HEK293 (cell line): ENCODE measurements around the gene ZBP1.

Experiments used
- CTCF ChIA-PET: fragments of 350-600 bp; formaldehyde crosslinking; extraction: SDS; loops from one replicate; lab custom pipeline; 2021; ENCODE audit warnings: antibody characterized with exemption; lab: Yijun Ruan, JAX
- POLR2A ChIA-PET: fragments of 300-600 bp; formaldehyde crosslinking; extraction: SDS; loops from one replicate; lab custom pipeline; 2020; ENCODE audit warnings: antibody characterized with exemption, inconsistent platforms; lab: Yijun Ruan, JAX
- H3K27ac ChIP-seq: fragments of 200-500 bp; sonication (Bioruptor generic); 2 replicates; pipeline ENCODE4 v1.5.1; 2014; ENCODE audit warnings: low read depth, low read length, control low read depth, inconsistent platforms; ENCODE audit errors: extremely low read depth
- H3K36me3 ChIP-seq, 2 experiments: fragments of 200-500 bp in 1 of 2; sonication (Bioruptor generic) in 1 of 2; 1 replicate in 1 of 2; 2 replicates in 1 of 2; pipeline ENCODE4 v1.5.1; 2014 to 2017; ENCODE audit warnings: inconsistent platforms in 2 of 2, low read length in 2 of 2; ENCODE audit not compliant: control insufficient read depth in 2 of 2, insufficient read depth in 1 of 2
- H3K4me1 ChIP-seq: fragments of 200-500 bp; sonication (Bioruptor generic); 2 replicates; pipeline ENCODE4 v1.5.1; 2014; ENCODE audit warnings: mild to moderate bottlenecking, low read length, inconsistent platforms; ENCODE audit not compliant: control insufficient read depth, insufficient read depth
- H3K4me3 ChIP-seq: 2 replicates; pipeline ENCODE4 v1.5.1; 2011; ENCODE audit warnings: low read depth, mild to moderate bottlenecking, control low read depth, low read length, moderate library complexity
- H3K9me3 ChIP-seq: fragments of 200-500 bp; sonication (Bioruptor generic); 2 replicates; pipeline ENCODE4 v1.5.1; 2014; ENCODE audit warnings: low read depth, low read length, inconsistent platforms; ENCODE audit not compliant: control insufficient read depth, insufficient read depth
- IKZF3 ChIP-seq: fragments of 450-650 bp; IDR thresholded peaks from 2 replicates; pipeline ENCODE4 v1.5.0; 2018; ENCODE audit warnings: missing biosample characterization, mild to moderate bottlenecking, missing genetic modification characterization, moderate library complexity
- REPIN1 ChIP-seq: fragments of 450-650 bp; formaldehyde crosslinking; IDR thresholded peaks from 2 replicates; pipeline ENCODE4 v1.5.1; 2017; ENCODE audit warnings: missing biosample characterization, missing genetic modification characterization, low read depth
- YY1 ChIP-seq: fragments of 450-650 bp; formaldehyde crosslinking; IDR thresholded peaks from 2 replicates; pipeline ENCODE4 v1.5.1; 2018; ENCODE audit warnings: missing biosample characterization, missing genetic modification characterization
- ZFP69B ChIP-seq: fragments of 450-650 bp; formaldehyde crosslinking; IDR thresholded peaks from 2 replicates; pipeline ENCODE4 v1.5.1; 2016; ENCODE audit warnings: missing biosample characterization, missing genetic modification characterization
- ZNF121 ChIP-seq: fragments of 450-650 bp; formaldehyde crosslinking; IDR thresholded peaks from 2 replicates; pipeline ENCODE4 v1.5.1; 2016; ENCODE audit warnings: missing biosample characterization, missing genetic modification characterization
- ZNF174 ChIP-seq: fragments of 450-650 bp; formaldehyde crosslinking; IDR thresholded peaks from 2 replicates; pipeline ENCODE4 v1.5.0; 2017; ENCODE audit warnings: missing biosample characterization, mild to moderate bottlenecking, missing genetic modification characterization
- ZNF175 ChIP-seq: fragments of 450-650 bp; formaldehyde crosslinking; IDR thresholded peaks from 2 replicates; pipeline ENCODE4 v1.5.1; 2016; ENCODE audit warnings: missing biosample characterization, missing genetic modification characterization
- ZNF2 ChIP-seq: fragments of 450-650 bp; formaldehyde crosslinking; IDR thresholded peaks from 2 replicates; pipeline ENCODE4 v1.5.1; 2016; ENCODE audit warnings: missing biosample characterization, missing genetic modification characterization
- ZNF266 ChIP-seq: fragments of 450-650 bp; formaldehyde crosslinking; IDR thresholded peaks from 2 replicates; pipeline ENCODE4 v1.5.1; 2016; ENCODE audit warnings: missing biosample characterization, missing genetic modification characterization, low read depth
- ZNF302 ChIP-seq: fragments of 450-650 bp; formaldehyde crosslinking; IDR thresholded peaks from 2 replicates; pipeline ENCODE4 v1.5.1; 2016; ENCODE audit warnings: missing biosample characterization, missing genetic modification characterization, low read depth
- ZNF366 ChIP-seq: fragments of 450-650 bp; formaldehyde crosslinking; conservative IDR thresholded peaks from 2 replicates; pipeline ENCODE4 v1.5.1; 2016; ENCODE audit warnings: missing biosample characterization, missing genetic modification characterization
- ZNF558 ChIP-seq: fragments of 450-650 bp; formaldehyde crosslinking; IDR thresholded peaks from 2 replicates; pipeline ENCODE4 v1.5.1; 2016; ENCODE audit warnings: missing biosample characterization, missing genetic modification characterization
- ZNF621 ChIP-seq: fragments of 450-650 bp; formaldehyde crosslinking; IDR thresholded peaks from 2 replicates; pipeline ENCODE4 v1.5.1; 2017; ENCODE audit warnings: missing biosample characterization, missing genetic modification characterization
- ZNF629 ChIP-seq: fragments of 450-650 bp; formaldehyde crosslinking; IDR thresholded peaks from 2 replicates; pipeline ENCODE4 v1.5.1; 2017; ENCODE audit warnings: missing biosample characterization, missing genetic modification characterization
- ZNF664 ChIP-seq: fragments of 450-650 bp; formaldehyde crosslinking; IDR thresholded peaks from 2 replicates; pipeline ENCODE4 v1.5.1; 2016; ENCODE audit warnings: missing biosample characterization, missing genetic modification characterization
- ZNF76 ChIP-seq: fragments of 450-650 bp; formaldehyde crosslinking; IDR thresholded peaks from 2 replicates; pipeline ENCODE4; 2016; ENCODE audit warnings: low read depth, missing biosample characterization, missing genetic modification characterization, borderline replicate concordance
- ZNF777 ChIP-seq: fragments of 450-650 bp; formaldehyde crosslinking; IDR thresholded peaks from 2 replicates; pipeline ENCODE4 v1.5.1; 2017; ENCODE audit warnings: missing biosample characterization, missing genetic modification characterization, borderline replicate concordance
- ZSCAN30 ChIP-seq: fragments of 450-650 bp; IDR thresholded peaks from 2 replicates; pipeline ENCODE4 v1.5.1; 2018; ENCODE audit warnings: missing biosample characterization, mild to moderate bottlenecking, missing genetic modification characterization, moderate library complexity
- TF ChIP-seq, protein P1 (sequence below): IDR thresholded peaks from 2 replicates; pipeline ENCODE4 v1.6.1; 2011; ENCODE audit warnings: mild to moderate bottlenecking, low read depth, low read length, borderline replicate concordance
- TF ChIP-seq, protein P2 (sequence below): fragments of 450-650 bp; formaldehyde crosslinking; IDR thresholded peaks from 2 replicates; pipeline ENCODE4 v1.5.1; 2016; ENCODE audit warnings: missing biosample characterization, missing genetic modification characterization, low read depth
- TF ChIP-seq, protein P3 (sequence below): fragments of 450-650 bp; formaldehyde crosslinking; IDR thresholded peaks from 2 replicates; pipeline ENCODE4 v1.5.1; 2016; ENCODE audit warnings: missing biosample characterization, missing genetic modification characterization
- TF ChIP-seq, protein P4 (sequence below): fragments of 450-650 bp; formaldehyde crosslinking; optimal IDR thresholded peaks from 2 replicates; pipeline ENCODE3; 2016; ENCODE audit warnings: missing biosample characterization, mild to moderate bottlenecking, missing genetic modification characterization

Gene ZBP1

DNA sequence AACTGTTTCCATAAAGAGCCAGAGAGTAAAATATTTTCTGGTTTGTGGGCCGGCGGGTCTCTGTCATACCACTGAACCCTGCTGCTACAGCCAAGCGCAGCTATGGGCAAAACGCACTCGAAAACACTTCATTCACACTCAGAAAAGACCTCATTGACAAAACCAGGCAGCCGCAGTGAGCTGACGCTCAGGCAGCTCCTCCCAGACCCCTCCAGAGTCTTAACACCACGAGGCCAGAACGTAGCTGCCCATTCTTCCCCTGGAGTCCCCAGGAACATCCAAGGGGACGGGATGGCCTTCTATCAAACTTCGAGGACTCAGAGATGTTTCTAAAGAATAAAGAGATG is 35.6 kb upstream of the ZBP1 start (continued):
- TF ChIP-seq ZNF76 (tag by site-specific recombination) (no peak), ZNF621 (tag by site-specific recombination) (no peak), YY1 (tag by site-specific recombination) (no peak), IKZF3 (no peak), ZNF121 (tag by site-specific recombination) (no peak), ZNF629 (tag by site-specific recombination) (no peak)
- TF ChIP-seq, protein P1, sequence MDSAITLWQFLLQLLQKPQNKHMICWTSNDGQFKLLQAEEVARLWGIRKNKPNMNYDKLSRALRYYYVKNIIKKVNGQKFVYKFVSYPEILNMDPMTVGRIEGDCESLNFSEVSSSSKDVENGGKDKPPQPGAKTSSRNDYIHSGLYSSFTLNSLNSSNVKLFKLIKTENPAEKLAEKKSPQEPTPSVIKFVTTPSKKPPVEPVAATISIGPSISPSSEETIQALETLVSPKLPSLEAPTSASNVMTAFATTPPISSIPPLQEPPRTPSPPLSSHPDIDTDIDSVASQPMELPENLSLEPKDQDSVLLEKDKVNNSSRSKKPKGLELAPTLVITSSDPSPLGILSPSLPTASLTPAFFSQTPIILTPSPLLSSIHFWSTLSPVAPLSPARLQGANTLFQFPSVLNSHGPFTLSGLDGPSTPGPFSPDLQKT: no peak

DNA sequence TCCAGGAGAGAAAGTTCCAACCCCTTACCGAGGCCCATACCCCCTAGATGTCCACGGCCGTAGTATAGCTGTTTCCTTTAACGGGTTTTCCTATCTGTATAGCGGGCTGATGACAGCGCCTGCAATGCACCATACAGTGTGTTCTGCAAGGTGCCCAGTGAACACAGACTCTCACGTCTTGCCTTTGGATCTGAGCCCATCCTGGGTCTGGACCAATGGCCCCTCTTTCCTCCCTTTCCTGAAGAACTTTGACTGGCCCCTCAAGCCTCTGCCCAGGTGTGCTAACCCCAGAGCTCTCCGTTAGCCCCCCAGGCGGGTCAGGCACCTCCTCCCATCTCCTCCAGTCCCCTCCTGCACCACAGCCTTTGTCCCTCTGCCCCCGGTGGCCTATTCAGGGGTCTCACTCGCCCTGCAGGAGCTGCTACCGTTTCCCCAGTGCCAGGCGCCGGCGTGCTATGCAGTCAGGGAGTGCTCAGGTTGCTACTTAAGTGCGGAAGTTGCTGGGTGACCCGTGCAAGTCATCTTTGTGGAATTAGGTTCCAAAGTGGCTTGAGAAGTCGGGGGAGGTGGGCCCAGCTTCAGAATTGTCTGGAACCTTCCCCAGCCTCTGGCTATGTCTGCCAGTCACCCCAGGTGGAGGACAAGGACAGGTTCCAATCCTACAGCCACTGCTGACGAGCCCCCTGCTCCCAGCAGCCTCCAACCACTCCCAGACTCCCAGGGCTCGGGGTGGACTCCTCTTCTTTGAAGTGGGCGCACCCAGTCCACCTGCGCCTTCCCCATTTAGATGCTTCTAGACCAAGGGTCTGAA is 35.0 kb upstream of the ZBP1 start:
- Histone ChIP-seq H3K36me3 (peaks cover 0 to 45% of the 10 kb centered on the region in 2 experiments; a peak in 1 of 3 replicates), H3K9me3 (no peaks in the 10 kb centered on the region), H3K27ac (no peak overlapping the region), H3K4me3 (no peak overlapping the region), H3K4me1 (no peaks in the 10 kb centered on the region)
- POLR2A ChIA-PET: no interaction called here
- CTCF ChIA-PET: interaction anchor here (0.5 to 2.5 kb wide), 8 partner anchors 53 to 537 kb away, joined by 3 to 24 read pairs (median 3); no protein-coding TSS in a partner anchor
- TF ChIP-seq, protein P2, sequence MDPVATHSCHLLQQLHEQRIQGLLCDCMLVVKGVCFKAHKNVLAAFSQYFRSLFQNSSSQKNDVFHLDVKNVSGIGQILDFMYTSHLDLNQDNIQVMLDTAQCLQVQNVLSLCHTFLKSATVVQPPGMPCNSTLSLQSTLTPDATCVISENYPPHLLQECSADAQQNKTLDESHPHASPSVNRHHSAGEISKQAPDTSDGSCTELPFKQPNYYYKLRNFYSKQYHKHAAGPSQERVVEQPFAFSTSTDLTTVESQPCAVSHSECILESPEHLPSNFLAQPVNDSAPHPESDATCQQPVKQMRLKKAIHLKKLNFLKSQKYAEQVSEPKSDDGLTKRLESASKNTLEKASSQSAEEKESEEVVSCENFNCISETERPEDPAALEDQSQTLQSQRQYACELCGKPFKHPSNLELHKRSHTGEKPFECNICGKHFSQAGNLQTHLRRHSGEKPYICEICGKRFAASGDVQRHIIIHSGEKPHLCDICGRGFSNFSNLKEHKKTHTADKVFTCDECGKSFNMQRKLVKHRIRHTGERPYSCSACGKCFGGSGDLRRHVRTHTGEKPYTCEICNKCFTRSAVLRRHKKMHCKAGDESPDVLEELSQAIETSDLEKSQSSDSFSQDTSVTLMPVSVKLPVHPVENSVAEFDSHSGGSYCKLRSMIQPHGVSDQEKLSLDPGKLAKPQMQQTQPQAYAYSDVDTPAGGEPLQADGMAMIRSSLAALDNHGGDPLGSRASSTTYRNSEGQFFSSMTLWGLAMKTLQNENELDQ: no peak
- TF ChIP-seq ZNF302 (tag by site-specific recombination) (no peak), ZNF174 (tag by site-specific recombination) (no peak), ZNF266 (no peak), ZNF558 (tag by site-specific recombination) (no peak), REPIN1 (tag by site-specific recombination) (no peak), ZNF175 (tag by site-specific recombination) (no peak), ZNF664 (tag by site-specific recombination) (no peak), ZSCAN30 (tag by site-specific recombination) (no peak), ZNF366 (no peak), ZNF621 (tag by site-specific recombination) (no peak)
- TF ChIP-seq, protein P3, sequence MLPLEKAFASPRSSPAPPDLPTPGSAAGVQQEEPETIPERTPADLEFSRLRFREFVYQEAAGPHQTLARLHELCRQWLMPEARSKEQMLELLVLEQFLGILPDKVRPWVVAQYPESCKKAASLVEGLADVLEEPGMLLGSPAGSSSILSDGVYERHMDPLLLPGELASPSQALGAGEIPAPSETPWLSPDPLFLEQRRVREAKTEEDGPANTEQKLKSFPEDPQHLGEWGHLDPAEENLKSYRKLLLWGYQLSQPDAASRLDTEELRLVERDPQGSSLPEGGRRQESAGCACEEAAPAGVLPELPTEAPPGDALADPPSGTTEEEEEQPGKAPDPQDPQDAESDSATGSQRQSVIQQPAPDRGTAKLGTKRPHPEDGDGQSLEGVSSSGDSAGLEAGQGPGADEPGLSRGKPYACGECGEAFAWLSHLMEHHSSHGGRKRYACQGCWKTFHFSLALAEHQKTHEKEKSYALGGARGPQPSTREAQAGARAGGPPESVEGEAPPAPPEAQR (tag by site-specific recombination): no peak

DNA sequence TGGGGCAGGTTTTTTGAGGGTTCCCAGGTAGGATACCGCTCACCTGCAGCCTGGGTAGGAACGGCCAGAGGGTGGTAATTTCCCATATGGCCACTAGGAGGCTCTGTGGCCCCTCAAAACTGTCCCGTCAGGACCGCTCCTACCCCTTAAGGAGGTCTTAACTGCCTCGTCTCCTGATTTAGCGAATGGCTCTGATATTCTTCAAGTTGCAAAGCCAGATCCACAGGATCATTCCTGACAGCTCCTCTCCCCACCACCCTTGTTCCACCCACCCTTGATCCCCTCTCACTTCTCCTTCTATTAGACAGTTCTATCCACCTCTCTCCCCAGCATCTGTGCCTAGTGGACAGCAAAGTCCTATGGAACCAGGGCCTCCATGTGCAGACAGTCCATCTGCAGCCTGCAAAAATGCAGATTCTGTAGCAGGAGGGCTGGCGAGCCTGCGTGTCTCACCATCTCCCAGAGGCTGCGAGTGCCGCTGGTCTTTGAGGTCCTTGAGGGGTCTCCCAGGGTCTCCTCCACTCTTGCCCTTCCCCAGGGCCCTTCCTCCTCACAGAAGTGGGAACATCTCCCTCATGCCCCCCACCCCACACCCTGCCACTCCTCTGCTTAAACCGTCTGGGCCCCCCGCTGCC is 34.3 kb upstream of the ZBP1 start:
- ChIA-PET POLR2A (no interaction called here), CTCF (interaction anchor here (0.6 to 2.5 kb wide), 14 partner anchors 11 to 481 kb away, joined by 3 to 24 read pairs (median 4); no protein-coding TSS in a partner anchor)
- peaks cover 0 to 47% of the 10 kb centered on the region in 2 experiments; a peak in 1 of 3 replicates for H3K36me3 ChIP-seq
- no peak overlapping the region for H3K27ac ChIP-seq
- H3K4me1 ChIP-seq: no peaks in the 10 kb centered on the region
- H3K9me3 ChIP-seq: no peaks in the 10 kb centered on the region
- no peak overlapping the region for H3K4me3 ChIP-seq
- TF ChIP-seq ZFP69B (tag by site-specific recombination) (0 out of 2 replicates have a peak, but pooled peaks have one; percentile 22), ZNF2 (tag by site-specific recombination) (peak; percentile 87), ZNF777 (tag by site-specific recombination) (no peak)
- TF ChIP-seq, protein P4, sequence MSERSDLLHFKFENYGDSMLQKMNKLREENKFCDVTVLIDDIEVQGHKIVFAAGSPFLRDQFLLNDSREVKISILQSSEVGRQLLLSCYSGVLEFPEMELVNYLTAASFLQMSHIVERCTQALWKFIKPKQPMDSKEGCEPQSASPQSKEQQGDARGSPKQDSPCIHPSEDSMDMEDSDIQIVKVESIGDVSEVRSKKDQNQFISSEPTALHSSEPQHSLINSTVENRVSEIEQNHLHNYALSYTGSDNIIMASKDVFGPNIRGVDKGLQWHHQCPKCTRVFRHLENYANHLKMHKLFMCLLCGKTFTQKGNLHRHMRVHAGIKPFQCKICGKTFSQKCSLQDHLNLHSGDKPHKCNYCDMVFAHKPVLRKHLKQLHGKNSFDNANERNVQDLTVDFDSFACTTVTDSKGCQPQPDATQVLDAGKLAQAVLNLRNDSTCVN (tag by site-specific recombination): peak; percentile 17
